Skeletal muscle tissue (tissue), 4 donors: ENCODE results near the gene TFAP2B. TPM values are rescaled to one million over a fixed set of nuclear protein-coding genes. Genes with fewer than 3 reads are reported as not detected.

Source experiments
- H3K27ac ChIP-seq: one replicate; pipeline ENCODE4 v1.7.0; 2013; ENCODE audit warnings: mild to moderate bottlenecking, low read depth, low read length, inconsistent platforms
- H3K27me3 ChIP-seq, 3 donors: one replicate each; pipeline ENCODE4 v1.7.0; 2013; ENCODE audit warnings: low read length in 3 of 3; ENCODE audit not compliant: control insufficient read depth in 3 of 3, insufficient read depth in 3 of 3
- H3K36me3 ChIP-seq, 3 donors: one replicate each; pipeline ENCODE4 v1.7.0; 2013; ENCODE audit warnings: low read length in 3 of 3; ENCODE audit not compliant: control insufficient read depth in 3 of 3, insufficient read depth in 3 of 3
- H3K4me1 ChIP-seq, 3 donors: one replicate each; pipeline ENCODE4 v1.7.0; 2013; ENCODE audit warnings: low read length in 3 of 3, mild to moderate bottlenecking in 3 of 3; ENCODE audit not compliant: control insufficient read depth in 3 of 3, insufficient read depth in 3 of 3
- H3K4me3 ChIP-seq, 3 donors: one replicate each; pipeline ENCODE4 v1.7.0; 2013; ENCODE audit warnings: low read length in 3 of 3
- H3K9ac ChIP-seq, 3 donors: one replicate each; pipeline ENCODE4 v1.7.0; 2013; ENCODE audit warnings: low read length in 3 of 3, mild to moderate bottlenecking in 3 of 3, moderate library complexity in 2 of 3, low read depth in 1 of 3
- H3K9me3 ChIP-seq, 3 donors: one replicate each; pipeline ENCODE4 v1.7.0; 2013; ENCODE audit warnings: low read length in 3 of 3; ENCODE audit not compliant: control insufficient read depth in 3 of 3
- total RNA-seq: library from RNA; depleted of rRNA; stranded (reverse); fragments of >200 nt; gene quantifications from one replicate; pipeline ENCODE4 v1.2.3, GENCODE V29; 2014
- donor health status: Osteomylitis.

The TFAP2B gene
- total RNA-seq, 1 donor from 2014 or later = not detected

GRCh38 chr6:50862176-50862575 is 43.5 kb downstream of the TFAP2B start:
- Histone ChIP-seq H3K4me3 (no peak overlapping the region), H3K27ac (no peak overlapping the region), H3K36me3 (no peaks in the 10 kb centered on the region), H3K4me1 (no peaks in the 10 kb centered on the region), H3K27me3 (no peaks in the 10 kb centered on the region), H3K9ac (no peak overlapping the region), H3K9me3 (no peaks in the 10 kb centered on the region)

GRCh38 chr6:50864601-50865000 is 45.9 kb downstream of the TFAP2B start:
- Histone ChIP-seq H3K9ac (no peak overlapping the region), H3K27ac (no peak overlapping the region), H3K4me3 (no peak overlapping the region), H3K36me3 (no peaks in the 10 kb centered on the region), H3K4me1 (no peaks in the 10 kb centered on the region), H3K9me3 (no peaks in the 10 kb centered on the region), H3K27me3 (no peaks in the 10 kb centered on the region)

- H3K4me1 ChIP-seq = no peaks in the 10 kb centered on the region
- no peaks in the 10 kb centered on the region for H3K9me3 ChIP-seq
- no peaks in the 10 kb centered on the region for H3K27me3 ChIP-seq
- no peak overlapping the region for H3K9ac ChIP-seq
- H3K4me3 ChIP-seq = no peak overlapping the region
- no peak overlapping the region for H3K27ac ChIP-seq
- no peaks in the 10 kb centered on the region for H3K36me3 ChIP-seq
Measured at GRCh38 chr6:50868466-50868865, 49.8 kb downstream of the TFAP2B start.

- no peak overlapping the region for H3K9ac ChIP-seq
- H3K27me3 ChIP-seq = no peaks in the 10 kb centered on the region
- H3K4me3 ChIP-seq = no peak overlapping the region
- no peaks in the 10 kb centered on the region for H3K9me3 ChIP-seq
- no peaks in the 10 kb centered on the region for H3K36me3 ChIP-seq
- H3K4me1 ChIP-seq = no peaks in the 10 kb centered on the region
- no peak overlapping the region for H3K27ac ChIP-seq
Measured at GRCh38 chr6:50873167-50873566, 54.5 kb downstream of the TFAP2B start.

- no peak overlapping the region for H3K9ac ChIP-seq
- no peaks in the 10 kb centered on the region for H3K27me3 ChIP-seq
- H3K36me3 ChIP-seq = no peaks in the 10 kb centered on the region
- H3K4me1 ChIP-seq = no peaks in the 10 kb centered on the region
- no peak overlapping the region for H3K27ac ChIP-seq
- no peaks in the 10 kb centered on the region for H3K9me3 ChIP-seq
- H3K4me3 ChIP-seq = no peak overlapping the region
Measured at GRCh38 chr6:50884364-50884763, 65.7 kb downstream of the TFAP2B start.

GRCh38 chr6:50887112-50887511 is 68.4 kb downstream of the TFAP2B start:
- Histone ChIP-seq H3K9ac (no peak overlapping the region), H3K27me3 (no peaks in the 10 kb centered on the region), H3K27ac (no peak overlapping the region), H3K4me1 (no peaks in the 10 kb centered on the region), H3K9me3 (no peaks in the 10 kb centered on the region), H3K36me3 (no peaks in the 10 kb centered on the region), H3K4me3 (no peak overlapping the region)

GRCh38 chr6:50889497-50889896 is 70.8 kb downstream of the TFAP2B start:
- Histone ChIP-seq H3K27me3 (no peaks in the 10 kb centered on the region), H3K36me3 (no peaks in the 10 kb centered on the region), H3K9ac (no peak overlapping the region), H3K27ac (no peak overlapping the region), H3K4me1 (no peaks in the 10 kb centered on the region), H3K4me3 (no peak overlapping the region), H3K9me3 (no peaks in the 10 kb centered on the region)

- H3K9me3 ChIP-seq = no peaks in the 10 kb centered on the region
- H3K4me3 ChIP-seq = no peak overlapping the region
- H3K36me3 ChIP-seq = no peaks in the 10 kb centered on the region
- H3K27ac ChIP-seq = no peak overlapping the region
- no peaks in the 10 kb centered on the region for H3K4me1 ChIP-seq
- no peak overlapping the region for H3K9ac ChIP-seq
- no peaks in the 10 kb centered on the region for H3K27me3 ChIP-seq
Measured at GRCh38 chr6:50889935-50890334, 71.3 kb downstream of the TFAP2B start.

- no peaks in the 10 kb centered on the region for H3K4me1 ChIP-seq
- no peaks in the 10 kb centered on the region for H3K9me3 ChIP-seq
- no peak overlapping the region for H3K27ac ChIP-seq
- H3K27me3 ChIP-seq = no peaks in the 10 kb centered on the region
- H3K4me3 ChIP-seq = no peak overlapping the region
- no peak overlapping the region for H3K9ac ChIP-seq
- no peaks in the 10 kb centered on the region for H3K36me3 ChIP-seq
Measured at GRCh38 chr6:50890579-50890978, 71.9 kb downstream of the TFAP2B start.

GRCh38 chr6:50891290-50891689 is 72.6 kb downstream of the TFAP2B start:
- Histone ChIP-seq H3K4me1 (no peaks in the 10 kb centered on the region), H3K27me3 (no peaks in the 10 kb centered on the region), H3K36me3 (no peaks in the 10 kb centered on the region), H3K9me3 (no peaks in the 10 kb centered on the region), H3K9ac (no peak overlapping the region), H3K27ac (no peak overlapping the region), H3K4me3 (no peak overlapping the region)
